DOHH2 (cell line): Measurements from ENCODE around the gene ACOT11.

Experiments
- EZH2phosphoT487 ChIP-seq: fragments of 200-600 bp; sonication (generic); IDR thresholded peaks from 2 replicates; pipeline ENCODE4 v1.6.1; 2017; ENCODE audit warnings: borderline replicate concordance, mild to moderate bottlenecking, antibody characterized with exemption, low read length, moderate library complexity, mixed read lengths
- TF ChIP-seq, protein P1 (sequence below): fragments of 200-600 bp; sonication (generic); IDR thresholded peaks from one replicate; pipeline ENCODE4 v1.5.1; 2014; ENCODE audit warnings: antibody characterized with exemption, mild to moderate bottlenecking, low read depth, low read length; ENCODE audit not compliant: poor library complexity, severe bottlenecking

- TF ChIP-seq, protein P1, sequence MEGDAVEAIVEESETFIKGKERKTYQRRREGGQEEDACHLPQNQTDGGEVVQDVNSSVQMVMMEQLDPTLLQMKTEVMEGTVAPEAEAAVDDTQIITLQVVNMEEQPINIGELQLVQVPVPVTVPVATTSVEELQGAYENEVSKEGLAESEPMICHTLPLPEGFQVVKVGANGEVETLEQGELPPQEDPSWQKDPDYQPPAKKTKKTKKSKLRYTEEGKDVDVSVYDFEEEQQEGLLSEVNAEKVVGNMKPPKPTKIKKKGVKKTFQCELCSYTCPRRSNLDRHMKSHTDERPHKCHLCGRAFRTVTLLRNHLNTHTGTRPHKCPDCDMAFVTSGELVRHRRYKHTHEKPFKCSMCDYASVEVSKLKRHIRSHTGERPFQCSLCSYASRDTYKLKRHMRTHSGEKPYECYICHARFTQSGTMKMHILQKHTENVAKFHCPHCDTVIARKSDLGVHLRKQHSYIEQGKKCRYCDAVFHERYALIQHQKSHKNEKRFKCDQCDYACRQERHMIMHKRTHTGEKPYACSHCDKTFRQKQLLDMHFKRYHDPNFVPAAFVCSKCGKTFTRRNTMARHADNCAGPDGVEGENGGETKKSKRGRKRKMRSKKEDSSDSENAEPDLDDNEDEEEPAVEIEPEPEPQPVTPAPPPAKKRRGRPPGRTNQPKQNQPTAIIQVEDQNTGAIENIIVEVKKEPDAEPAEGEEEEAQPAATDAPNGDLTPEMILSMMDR: no peak
- TF ChIP-seq EZH2phosphoT487: no peak
Observed at GRCh38 chr1:54556110-54556509, 8.1 kb downstream of the ACOT11 start.
